Fibroblast of pulmonary artery (primary cell): ENCODE measurements around the gene LRRC41.
"Not testable (repeated sequence)": the region's sequence is repeated elsewhere in the genome, so short reads cannot be mapped to it uniquely, and the experiment has no call there.

Experiments used
- DNase-seq: peaks from one replicate; pipeline ENCODE4 v3.0.0-alpha.2; 2010; ENCODE audit warnings: low read depth
- H3K4me3 ChIP-seq: replicated peaks from 2 replicates; pipeline ENCODE4 v1.5.1; 2011; ENCODE audit warnings: low read depth, mild to moderate bottlenecking, control low read depth, low read length, moderate library complexity
- TF ChIP-seq, protein P1 (sequence below): IDR thresholded peaks from 2 replicates; pipeline ENCODE4 v1.5.1; 2011; ENCODE audit warnings: mild to moderate bottlenecking, control low read depth, low read length, inconsistent platforms; ENCODE audit errors: missing control alignments

LRRC41 gene

DNA sequence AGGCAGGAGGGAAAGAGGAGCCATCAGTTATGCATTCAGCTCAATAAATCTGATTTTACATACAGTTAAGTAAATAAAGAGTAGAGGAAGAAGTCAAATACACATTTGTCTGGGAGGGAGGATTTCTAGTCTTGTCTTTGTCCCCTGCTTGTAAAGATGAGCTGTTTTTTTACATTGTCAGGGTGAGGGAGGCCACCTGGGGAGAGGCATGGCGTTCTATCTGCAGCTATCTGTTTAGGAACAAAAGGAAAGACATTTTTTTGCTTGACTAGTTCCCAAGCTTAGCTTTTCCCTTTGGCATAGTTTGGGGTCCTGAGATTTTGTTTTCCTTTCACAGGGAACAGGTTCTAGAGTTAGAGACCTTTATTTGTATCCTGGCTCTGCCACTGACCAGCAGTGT is 40.9 kb downstream of the LRRC41 start:
- TF ChIP-seq, protein P1, sequence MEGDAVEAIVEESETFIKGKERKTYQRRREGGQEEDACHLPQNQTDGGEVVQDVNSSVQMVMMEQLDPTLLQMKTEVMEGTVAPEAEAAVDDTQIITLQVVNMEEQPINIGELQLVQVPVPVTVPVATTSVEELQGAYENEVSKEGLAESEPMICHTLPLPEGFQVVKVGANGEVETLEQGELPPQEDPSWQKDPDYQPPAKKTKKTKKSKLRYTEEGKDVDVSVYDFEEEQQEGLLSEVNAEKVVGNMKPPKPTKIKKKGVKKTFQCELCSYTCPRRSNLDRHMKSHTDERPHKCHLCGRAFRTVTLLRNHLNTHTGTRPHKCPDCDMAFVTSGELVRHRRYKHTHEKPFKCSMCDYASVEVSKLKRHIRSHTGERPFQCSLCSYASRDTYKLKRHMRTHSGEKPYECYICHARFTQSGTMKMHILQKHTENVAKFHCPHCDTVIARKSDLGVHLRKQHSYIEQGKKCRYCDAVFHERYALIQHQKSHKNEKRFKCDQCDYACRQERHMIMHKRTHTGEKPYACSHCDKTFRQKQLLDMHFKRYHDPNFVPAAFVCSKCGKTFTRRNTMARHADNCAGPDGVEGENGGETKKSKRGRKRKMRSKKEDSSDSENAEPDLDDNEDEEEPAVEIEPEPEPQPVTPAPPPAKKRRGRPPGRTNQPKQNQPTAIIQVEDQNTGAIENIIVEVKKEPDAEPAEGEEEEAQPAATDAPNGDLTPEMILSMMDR = no peak
- no peak for DNase-seq
- H3K4me3 ChIP-seq = no peak overlapping the region

DNA sequence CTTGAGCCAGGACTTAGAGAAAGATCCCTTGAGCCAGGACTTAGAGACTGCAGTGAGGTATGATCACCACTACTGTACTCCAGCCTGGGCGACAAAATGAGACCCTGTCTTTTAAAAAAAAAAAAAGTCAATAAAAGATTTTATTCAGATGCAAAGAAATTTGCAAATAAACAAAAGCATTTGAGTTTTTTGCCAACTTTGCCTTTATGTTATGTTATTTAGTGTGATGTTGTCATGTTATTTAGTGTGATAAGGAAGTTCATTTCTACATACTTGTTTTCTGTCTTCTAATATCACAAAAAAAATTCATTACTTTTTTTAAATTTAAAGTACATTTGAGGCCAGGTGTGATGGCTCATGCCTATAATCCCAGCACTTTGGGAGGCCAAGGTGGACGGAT is 46.9 kb downstream of the LRRC41 start:
- TF ChIP-seq, protein P1 = no peak
- no peak for DNase-seq
- H3K4me3 ChIP-seq = no peak overlapping the region

DNA sequence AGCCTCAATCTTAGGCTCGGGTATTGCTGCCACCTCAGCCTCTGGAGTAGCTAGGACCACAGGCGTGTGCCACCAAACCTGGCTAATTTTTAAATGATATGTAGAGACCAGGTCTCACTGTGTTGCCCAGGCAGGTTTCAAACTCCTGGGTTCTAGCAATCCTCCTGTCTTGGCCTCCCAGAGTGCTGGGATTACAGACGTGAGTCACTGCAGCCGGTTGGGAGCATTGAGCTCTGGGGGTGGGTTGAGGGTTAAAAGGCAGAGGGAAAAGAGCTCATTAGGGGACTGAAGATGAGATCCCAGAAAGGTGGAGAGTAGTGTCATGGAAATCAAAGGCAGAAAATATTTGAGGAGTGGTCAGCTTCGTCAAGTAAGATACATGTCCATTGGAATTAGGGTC is 48.7 kb downstream of the LRRC41 start:
- TF ChIP-seq, protein P1 = no peak
- H3K4me3 ChIP-seq = no peak overlapping the region
- DNase-seq = no peak

DNA sequence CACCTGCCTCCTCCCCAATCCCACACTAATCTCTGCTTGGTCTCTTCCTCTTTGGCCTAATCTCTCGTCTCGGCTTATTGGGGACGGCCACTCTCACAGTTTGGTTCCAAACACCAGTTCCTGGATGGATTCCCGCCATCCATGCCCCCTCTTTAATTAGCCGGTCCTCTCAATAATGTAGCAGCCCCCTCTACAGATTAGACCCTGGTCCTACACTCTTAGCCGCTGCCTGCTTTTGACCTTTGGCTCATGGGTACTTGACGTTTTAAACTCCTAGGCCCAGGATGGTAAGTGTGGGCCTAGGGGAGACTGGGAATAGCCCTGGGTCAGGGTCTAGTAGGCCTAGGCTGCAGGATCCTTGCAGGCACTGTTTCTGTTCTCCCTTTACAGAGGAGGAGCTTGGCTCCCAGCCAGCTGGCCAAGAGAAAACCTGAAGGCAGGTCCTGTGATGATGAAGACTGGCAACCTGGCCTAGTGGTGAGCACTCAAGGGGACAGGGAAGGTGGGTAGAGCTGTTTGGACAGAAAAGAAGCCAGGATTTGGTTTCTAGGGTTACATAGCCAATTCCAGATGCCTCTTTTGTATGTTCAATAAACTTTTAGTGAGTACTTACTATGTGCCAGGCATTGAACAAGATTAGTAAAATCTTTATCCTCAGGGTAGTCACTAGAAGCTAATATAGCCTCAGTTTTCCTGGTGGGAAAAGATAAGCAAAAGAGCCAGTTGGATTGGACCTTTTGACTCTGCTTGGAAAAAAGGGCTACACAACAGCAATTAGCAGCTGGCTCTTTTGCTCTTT is 55.1 kb downstream of the LRRC41 start:
- peak overlapping the region; percentile 85 for H3K4me3 ChIP-seq
- DNase-seq = no peak
- TF ChIP-seq, protein P1 = no peak

DNA sequence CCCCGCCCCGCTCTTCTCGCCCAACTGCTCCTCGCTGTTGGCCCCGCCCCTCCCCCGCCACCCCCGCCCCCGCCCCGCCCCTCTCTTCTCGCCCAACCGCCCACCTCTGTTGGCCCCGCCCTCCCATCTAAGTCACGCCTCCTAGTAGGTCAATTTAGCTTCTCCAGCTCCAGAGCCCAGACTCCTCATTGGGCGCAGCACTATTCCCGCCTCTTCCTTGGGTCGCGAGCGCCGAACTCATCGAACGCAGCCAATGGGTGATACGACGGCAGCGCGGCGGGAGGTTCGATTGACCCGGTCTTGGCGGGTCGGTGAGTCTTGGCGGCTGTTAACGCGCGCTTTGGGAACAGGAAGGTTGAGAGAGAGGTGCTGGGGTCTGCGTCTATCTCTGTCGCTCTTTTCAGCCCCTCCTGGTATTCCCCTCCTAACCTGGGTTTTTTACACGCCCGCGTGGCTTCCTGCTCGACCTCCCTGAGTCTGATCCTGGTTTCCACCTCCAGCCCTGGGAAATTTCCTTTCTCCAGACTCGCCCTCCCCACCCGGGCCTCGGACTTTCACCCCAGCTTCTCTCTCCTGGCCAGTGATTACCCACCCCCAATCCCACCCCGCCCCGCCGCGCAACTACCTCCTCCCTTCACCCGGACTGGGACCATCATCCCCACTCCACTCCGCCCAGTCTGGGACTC is 55.8 kb downstream of the LRRC41 start, which contains the start of gene RAD54L:
Gene RAD54L, plus strand, starts transcription at position 328 of the 686 bp plus-strand sequence. CDS start 643 bp downstream, outside the sequence.
- TF ChIP-seq, protein P1 = no peak
- peak within 1 kb of the TSS; percentile 85 for H3K4me3 ChIP-seq
- peak; percentile 99 for DNase-seq

DNA sequence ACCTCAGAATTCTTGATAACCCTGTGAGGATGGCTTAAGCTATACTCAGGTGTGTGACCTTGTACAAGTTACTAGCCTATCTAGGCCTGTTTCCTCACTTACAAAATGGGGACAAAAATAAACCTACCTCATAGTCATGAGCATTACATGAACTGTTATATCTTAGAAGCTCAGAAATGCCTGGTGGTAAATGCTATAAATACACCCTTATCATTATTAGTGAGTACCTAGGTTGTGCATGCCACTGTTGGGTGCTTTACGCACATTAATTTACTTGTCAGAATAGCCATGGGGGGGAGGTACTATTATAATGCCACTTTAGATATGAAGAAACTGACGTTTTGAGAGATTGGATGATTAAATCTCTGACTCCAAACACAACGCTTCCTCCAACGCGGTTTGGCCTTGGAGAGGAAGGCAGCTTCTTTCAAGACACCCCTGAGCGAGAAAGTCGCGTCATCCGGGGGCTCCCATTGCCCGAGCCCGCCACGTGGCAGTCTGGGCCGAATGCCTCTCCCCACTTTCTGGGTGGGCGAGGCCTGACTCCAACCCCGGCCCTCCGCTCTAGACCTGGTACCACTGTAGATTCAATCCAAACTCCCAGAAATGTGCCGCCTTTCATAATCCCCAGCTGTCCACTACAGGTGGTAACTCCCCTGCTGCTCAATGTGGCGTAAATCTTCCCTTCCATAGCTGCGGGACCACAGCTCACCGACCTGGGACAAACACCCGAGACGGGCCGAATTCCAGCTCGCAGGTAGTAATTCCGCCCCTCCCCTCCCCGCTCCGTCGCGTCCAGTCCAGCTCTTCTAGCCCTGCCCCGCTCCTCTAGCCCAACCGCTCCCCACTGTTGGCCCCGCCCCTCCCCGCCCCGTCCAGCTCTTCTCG is 56.6 kb downstream of the LRRC41 start:
- TF ChIP-seq, protein P1 = no peak
- peak overlapping the region; percentile 82 for H3K4me3 ChIP-seq
- peak; percentile 46 for DNase-seq

GRCh38 chr1:46246136-46246535 is 57.3 kb downstream of the LRRC41 start:
- not testable (repeated sequence) for H3K4me3 ChIP-seq, DNase-seq
